ENCODE data around the gene SAMD7.

The SAMD7 gene, protein sequence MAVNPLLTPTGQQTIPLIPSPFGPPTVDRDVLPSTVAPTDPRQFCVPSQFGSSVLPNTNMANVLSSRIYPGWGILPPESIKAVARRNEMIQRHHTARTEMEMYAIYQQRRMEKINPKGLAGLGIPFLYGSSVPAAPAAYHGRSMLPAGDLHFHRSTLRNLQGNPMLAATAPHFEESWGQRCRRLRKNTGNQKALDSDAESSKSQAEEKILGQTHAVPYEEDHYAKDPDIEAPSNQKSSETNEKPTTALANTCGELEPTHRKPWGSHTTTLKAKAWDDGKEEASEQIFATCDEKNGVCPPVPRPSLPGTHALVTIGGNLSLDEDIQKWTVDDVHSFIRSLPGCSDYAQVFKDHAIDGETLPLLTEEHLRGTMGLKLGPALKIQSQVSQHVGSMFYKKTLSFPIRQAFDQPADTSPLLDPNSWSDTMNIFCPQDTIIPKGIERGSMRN

DNA sequence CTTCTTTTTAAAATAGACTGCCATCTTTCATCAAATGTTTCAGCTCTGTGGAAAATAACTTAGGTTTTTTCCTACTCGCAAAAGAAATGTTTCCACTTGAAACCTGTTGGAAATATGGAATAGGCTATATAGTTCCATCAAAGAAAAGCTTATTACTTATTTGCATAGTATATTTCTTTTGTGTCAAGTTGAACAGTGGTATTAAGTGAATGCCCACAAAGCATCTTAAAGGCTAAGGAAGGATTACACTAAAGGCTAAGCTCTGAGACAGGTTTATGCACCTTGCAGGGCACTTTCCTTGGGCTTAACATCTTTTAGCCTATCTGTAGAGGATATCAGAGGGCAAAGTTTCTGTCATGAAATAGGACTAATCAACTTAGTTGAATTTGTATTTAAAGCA is at the start of gene SAMD7:
SAMD7 (plus strand) TSS at position 301 of the 400 bp plus-strand sequence. CDS start 7,927 bp downstream, outside the sequence.
- Mint-ChIP-seq H3K27ac (no peak within 1 kb of the TSS), H3K4me1 (no peaks in the 10 kb centered on the region), H3K27me3 (no peaks in the 10 kb centered on the region), H3K36me3 (no peaks in the 10 kb centered on the region), H3K4me3 (no peak within 1 kb of the TSS), H3K9me3 (no peaks in the 10 kb centered on the region)
- ATAC-seq (replicated peaks) (no peak), DNase-seq (no peak)

DNA sequence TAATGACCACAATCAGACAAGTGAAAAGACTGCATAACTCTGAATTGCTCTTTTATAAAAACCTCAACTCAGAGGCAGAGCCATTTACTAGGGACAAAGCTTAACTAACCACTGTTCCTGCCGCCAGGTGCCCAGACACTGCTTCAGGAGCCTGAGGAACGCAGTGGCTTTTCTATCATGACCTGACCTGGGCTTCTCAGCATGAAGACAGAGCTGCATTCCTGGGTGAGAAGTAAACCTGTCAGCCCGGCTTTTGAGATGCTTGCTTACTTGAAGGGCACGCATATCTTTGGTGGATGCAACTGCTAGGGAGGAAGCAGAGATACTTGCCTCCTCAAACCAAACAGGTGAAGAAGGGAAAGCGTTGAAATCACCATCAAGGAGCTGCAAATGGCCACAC is 49.5 kb upstream of the SAMD7 start:
- H3K4me3 Mint-ChIP-seq: no peak overlapping the region
- no peaks in the 10 kb centered on the region for H3K27me3 Mint-ChIP-seq
- DNase-seq (no peak), ATAC-seq (replicated peaks) (no peak)
- no peaks in the 10 kb centered on the region for H3K9me3 Mint-ChIP-seq
- H3K4me1 Mint-ChIP-seq: peaks cover 16 to 28% of the 10 kb centered on the region in 2 donors
- H3K36me3 Mint-ChIP-seq: peaks cover 0 to 3% of the 10 kb centered on the region in 2 donors
- no peak overlapping the region for H3K27ac Mint-ChIP-seq

DNA sequence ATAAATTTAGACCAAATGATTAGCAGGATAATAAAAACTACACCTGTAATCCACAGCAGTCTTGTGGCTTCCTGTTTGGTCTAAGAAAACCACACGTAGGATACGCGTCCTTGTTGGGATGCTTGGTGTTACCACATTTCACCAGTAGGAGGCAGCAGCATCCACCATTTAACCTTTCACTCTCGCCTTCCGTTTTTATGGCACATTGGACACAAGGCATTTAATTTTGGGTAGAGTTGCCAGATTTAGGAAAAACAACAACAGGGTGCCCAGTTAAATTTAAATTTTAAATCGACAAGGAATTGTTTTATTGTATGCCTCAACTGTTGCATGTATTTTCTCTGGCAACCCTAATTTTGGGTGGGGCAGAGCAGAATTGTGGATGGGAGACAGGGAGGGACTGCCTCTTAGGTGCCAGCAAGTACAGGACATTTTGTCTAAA is 47.9 kb upstream of the SAMD7 start:
- H3K27me3 Mint-ChIP-seq: no peaks in the 10 kb centered on the region
- no peak overlapping the region for H3K27ac Mint-ChIP-seq
- H3K36me3 Mint-ChIP-seq: peaks cover 0 to 3% of the 10 kb centered on the region in 2 donors
- peaks cover 16 to 28% of the 10 kb centered on the region in 2 donors for H3K4me1 Mint-ChIP-seq
- H3K9me3 Mint-ChIP-seq: no peaks in the 10 kb centered on the region
- H3K4me3 Mint-ChIP-seq: peak overlapping the region in 1 of 2 donors; percentile 25
- DNase-seq (peak; percentile 52), ATAC-seq (replicated peaks) (peak; percentile 41 to 56)

DNA sequence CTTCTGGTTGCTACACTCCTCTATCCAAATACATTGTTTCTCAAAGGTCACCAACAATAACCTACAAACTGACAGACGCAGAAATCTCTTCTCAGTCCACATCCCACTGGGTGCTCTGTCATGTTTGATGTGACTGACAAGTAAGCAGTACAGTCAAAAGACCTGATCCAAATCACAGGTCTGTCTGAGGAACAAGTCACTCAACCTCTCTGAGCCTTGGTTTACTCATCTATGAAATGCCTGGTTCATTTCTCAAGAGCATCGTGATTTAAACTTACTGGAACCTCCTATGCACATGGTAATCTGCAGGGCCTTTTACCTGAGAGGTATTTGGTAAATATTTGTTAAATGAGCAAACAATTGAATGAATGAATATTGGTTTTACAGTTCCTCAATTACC is 47.1 kb upstream of the SAMD7 start:
- peaks cover 16 to 28% of the 10 kb centered on the region in 2 donors for H3K4me1 Mint-ChIP-seq
- no peaks in the 10 kb centered on the region for H3K27me3 Mint-ChIP-seq
- H3K9me3 Mint-ChIP-seq: no peaks in the 10 kb centered on the region
- ATAC-seq (replicated peaks): no peak
- H3K4me3 Mint-ChIP-seq: no peak overlapping the region
- H3K27ac Mint-ChIP-seq: no peak overlapping the region
- H3K36me3 Mint-ChIP-seq: peaks cover 0 to 3% of the 10 kb centered on the region in 2 donors
- no peak for DNase-seq

DNA sequence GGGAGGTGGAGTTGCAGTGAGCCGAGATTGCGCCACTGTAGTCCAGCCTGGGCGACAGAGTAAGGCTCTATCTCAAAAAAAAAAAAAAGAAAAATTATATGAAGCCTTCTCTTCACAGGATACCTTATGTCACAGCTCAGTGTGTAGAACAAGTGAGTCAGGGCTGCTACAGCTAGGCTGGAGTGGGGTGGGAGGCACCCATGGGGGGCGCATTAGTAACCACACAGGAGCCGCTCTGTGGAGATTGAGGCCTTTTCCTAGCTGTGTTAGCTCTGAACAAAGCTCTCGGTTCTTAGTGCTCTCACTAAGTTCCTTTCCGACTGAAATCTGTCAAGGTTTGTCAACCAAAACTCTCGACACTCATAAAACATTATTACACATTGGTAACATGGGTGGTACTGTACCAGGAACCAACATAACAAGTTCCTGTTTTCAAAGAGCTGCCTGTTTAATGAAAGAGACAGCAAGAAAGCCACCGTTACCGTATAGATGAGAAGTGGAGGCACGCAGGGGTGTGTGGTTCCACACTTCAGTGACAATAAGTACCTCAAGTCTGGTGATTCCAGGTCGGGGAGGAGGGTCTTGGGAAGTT is 46.1 kb upstream of the SAMD7 start:
- Mint-ChIP-seq H3K9me3 (no peaks in the 10 kb centered on the region), H3K27me3 (no peaks in the 10 kb centered on the region), H3K4me1 (peaks cover 19 to 36% of the 10 kb centered on the region in 2 donors), H3K36me3 (peaks cover 0 to 3% of the 10 kb centered on the region in 2 donors), H3K27ac (peak overlapping the region; percentile 89), H3K4me3 (peak overlapping the region; percentile 31 to 33)
- DNase-seq (peak; percentile 13), ATAC-seq (replicated peaks) (peak; percentile 92)

DNA sequence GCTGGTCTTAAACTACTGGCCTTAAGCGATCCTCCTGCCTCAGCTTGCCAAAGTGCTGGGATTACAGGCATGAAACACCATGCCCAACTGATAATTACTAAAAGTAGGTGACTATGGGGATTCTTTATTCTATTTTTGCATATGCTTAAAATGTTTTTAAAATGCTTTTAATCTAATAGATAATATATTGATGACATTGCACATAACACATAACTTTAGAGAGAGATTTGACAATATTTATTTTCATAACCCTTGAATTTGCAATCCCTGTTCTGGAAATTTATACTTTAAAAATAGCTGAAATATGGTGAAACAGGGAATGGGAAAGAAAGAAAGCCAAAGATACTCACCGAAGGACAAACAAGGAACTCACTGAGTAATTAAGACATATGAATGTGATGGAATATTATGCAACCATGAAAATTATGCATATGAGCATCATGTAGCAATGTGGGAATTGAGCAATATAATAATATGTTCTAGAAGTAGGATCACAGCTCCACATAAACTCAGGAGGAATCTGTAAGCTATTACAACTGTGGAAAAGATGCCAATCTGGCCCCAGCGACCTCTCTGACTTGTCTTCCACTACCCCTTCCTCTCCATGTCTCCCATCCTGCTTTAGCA is 43.7 kb upstream of the SAMD7 start:
- Mint-ChIP-seq H3K4me1 (peaks cover 28 to 52% of the 10 kb centered on the region in 2 donors), H3K27me3 (no peaks in the 10 kb centered on the region), H3K27ac (no peak overlapping the region), H3K9me3 (no peaks in the 10 kb centered on the region), H3K36me3 (peaks cover 0 to 3% of the 10 kb centered on the region in 2 donors), H3K4me3 (no peak overlapping the region)
- DNase-seq (no peak), ATAC-seq (replicated peaks) (no peak)

DNA sequence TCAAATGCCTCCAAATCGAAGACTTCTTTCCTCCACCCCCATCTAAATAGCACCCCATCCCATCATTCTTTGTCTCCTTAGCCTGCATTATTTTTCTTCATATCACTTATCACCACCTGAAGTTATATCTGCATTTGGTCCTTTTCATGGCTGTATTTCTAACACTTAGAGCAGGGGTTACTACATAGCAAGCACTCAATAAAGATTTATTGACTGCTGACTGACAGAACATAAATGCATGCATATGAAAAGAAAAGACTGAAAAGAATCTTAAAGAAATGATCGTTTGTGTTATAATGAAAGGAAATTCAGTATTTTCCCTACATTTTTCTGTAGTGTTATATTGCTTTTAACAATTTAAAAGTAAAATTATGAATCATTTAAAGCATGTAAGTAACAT is 43.0 kb upstream of the SAMD7 start:
- H3K9me3 Mint-ChIP-seq: no peaks in the 10 kb centered on the region
- H3K36me3 Mint-ChIP-seq: peaks cover 0 to 3% of the 10 kb centered on the region in 2 donors
- H3K27me3 Mint-ChIP-seq: no peaks in the 10 kb centered on the region
- no peak overlapping the region for H3K4me3 Mint-ChIP-seq
- H3K27ac Mint-ChIP-seq: no peak overlapping the region
- H3K4me1 Mint-ChIP-seq: peaks cover 28 to 51% of the 10 kb centered on the region in 2 donors
- ATAC-seq (replicated peaks): no peak
- DNase-seq: no peak

DNA sequence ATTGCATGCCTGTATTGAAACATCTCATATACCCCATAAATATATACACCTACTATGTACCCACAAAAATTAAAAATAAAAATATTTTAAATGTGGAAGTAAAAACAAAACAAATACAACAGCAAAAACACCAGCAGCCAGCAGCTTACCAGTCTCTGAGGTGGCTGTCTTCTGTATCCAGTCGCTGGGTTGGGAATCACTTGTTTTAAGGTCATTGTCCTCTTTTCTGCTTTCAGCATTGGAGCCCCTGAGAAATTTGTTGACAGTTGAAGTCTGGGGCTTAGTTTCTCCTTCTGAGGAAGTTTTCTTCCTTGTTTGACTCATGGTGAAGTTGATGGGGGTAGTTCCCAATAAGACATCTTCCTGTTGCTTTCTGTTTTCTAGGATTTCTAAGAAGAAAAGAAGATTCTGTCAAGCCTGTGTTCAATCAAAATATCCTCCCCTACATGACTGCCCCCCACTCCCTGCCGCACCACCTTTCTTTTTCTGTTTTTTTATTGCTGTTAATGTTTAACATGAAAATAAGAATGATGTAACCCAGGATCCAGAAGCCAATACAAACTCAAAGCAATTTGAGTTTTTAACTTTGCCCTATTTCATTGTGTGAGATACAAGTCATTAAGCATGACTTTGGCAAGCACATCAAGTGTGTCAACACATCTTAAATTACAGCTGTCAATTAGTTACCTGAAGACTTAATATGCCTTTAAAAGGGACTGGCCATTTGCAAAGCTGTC is 41.7 kb upstream of the SAMD7 start, which contains the start of gene LRRC31:
LRRC31 (minus strand) TSS at position 452 of the 737 bp plus-strand sequence; CDS start at position 324, 128 bp downstream.
- H3K9me3 Mint-ChIP-seq: no peaks in the 10 kb centered on the region
- peaks cover 0 to 3% of the 10 kb centered on the region in 2 donors for H3K36me3 Mint-ChIP-seq
- H3K27ac Mint-ChIP-seq: peak within 1 kb of the TSS; percentile 15
- H3K4me3 Mint-ChIP-seq: no peak within 1 kb of the TSS
- DNase-seq (no peak), ATAC-seq (replicated peaks) (no peak)
- H3K4me1 Mint-ChIP-seq: peaks cover 22 to 40% of the 10 kb centered on the region in 2 donors
- H3K27me3 Mint-ChIP-seq: no peaks in the 10 kb centered on the region

DNA sequence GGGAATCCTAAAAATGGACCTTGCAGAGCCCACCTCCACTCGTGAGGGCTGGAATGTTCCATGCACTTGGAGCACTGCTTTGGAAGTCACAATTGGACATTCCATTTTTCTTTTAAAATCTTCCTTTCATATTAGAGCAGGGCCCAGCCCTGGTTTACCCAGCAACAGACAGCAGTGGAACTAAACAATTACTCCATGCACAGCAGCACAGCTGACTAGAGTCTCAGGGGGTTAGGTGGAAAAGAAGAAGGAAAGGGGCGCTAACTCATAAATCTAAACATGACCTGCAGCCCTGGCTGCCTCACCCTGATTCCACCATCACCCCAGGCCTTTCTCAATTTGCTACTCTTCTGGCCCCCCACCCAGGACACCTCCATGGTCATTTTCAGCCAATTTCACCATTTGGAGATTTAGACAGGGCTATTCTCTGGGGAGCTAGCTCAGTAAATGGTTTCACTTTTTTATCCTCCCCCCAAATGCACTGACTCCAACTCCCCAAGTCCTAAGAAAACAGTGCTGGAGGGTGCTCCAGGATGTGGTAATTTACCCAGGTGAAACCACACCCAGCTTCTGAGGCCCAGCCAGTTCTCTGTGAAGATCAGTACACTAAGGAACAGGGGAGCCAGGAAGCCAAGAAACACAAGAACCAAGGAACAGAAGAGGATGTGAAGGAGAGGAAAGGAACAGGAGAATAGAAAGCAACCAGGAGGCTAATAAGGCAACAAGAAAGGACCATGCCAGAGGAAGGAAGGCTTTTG is 40.1 kb upstream of the SAMD7 start:
- Mint-ChIP-seq H3K4me1 (peaks cover 12 to 24% of the 10 kb centered on the region in 2 donors), H3K27me3 (no peaks in the 10 kb centered on the region), H3K4me3 (no peak overlapping the region), H3K9me3 (no peaks in the 10 kb centered on the region), H3K27ac (peak overlapping the region; percentile 57), H3K36me3 (no peaks in the 10 kb centered on the region)
- DNase-seq: no peak
- peak in 1 of 2 donors; percentile 33 for ATAC-seq (replicated peaks)

DNA sequence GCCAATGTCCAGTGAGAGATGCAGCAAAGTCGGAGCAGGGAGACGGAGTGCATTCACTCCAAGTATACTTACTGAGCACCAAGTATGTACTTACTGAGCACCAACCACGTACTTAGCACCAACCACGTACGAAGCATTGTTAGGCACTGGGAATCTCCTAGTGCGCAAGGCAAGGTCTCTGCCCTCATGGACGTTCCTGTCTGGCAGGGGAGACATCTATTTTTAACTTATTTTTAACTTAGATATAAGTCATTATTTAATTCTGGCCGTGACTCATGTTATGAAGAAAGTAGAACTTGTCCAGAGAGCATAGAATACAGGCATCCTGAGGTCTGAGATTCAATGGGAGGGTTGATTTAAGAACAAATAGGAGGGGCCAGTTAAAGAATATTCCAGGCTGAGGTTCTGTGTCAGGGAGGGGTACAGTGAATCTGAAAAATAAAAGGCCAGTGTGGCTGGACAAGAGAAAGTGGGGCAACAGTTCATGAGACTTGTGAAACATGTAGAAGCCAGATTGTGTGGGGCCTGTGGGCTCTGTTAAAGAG is 32.3 kb upstream of the SAMD7 start:
- Mint-ChIP-seq H3K4me1 (peaks cover 1 to 5% of the 10 kb centered on the region in 2 donors), H3K4me3 (no peak overlapping the region), H3K27me3 (no peaks in the 10 kb centered on the region), H3K9me3 (no peaks in the 10 kb centered on the region), H3K36me3 (no peaks in the 10 kb centered on the region), H3K27ac (no peak overlapping the region)
- no peak for ATAC-seq (replicated peaks)
- no peak for DNase-seq

DNA sequence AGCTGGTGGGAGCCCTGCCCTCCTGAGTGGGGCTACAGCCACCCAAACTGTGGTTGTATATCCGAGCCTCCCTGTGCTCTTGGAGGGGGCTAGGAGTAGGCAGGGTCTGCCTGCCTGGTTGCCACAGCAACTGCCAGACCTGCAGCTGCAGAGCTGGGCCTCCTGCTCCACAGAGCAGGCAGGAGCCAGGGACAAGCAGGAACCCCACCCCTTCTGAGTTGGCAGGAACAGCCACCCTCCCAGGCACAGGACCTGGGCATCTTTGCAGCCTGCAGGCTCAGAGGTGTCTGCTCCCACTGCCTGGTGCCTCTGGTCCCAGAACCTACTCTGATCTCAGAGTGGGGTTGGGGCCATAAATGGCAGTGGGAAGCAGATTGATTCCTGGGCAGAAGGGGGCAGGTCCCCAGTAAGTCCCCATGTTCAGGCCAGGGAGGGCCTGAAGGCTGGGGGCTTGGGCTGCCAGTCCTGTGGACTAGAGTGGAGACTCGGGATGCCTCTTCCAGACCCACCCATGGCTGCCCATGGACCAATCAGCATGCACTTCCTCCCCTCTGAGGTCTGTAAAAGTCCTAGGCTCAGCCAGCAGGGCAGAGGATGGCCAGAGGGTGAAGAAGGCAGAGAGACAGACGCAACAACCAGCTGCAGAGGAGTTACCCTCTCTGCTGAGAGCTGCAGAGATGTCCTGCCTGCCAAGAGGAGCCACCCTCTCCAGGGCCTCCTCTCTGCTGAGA is 31.4 kb upstream of the SAMD7 start:
- no peaks in the 10 kb centered on the region for H3K36me3 Mint-ChIP-seq
- no peaks in the 10 kb centered on the region for H3K27me3 Mint-ChIP-seq
- H3K4me1 Mint-ChIP-seq: peaks cover 1 to 11% of the 10 kb centered on the region in 2 donors
- ATAC-seq (replicated peaks) (no peak), DNase-seq (no peak)
- H3K9me3 Mint-ChIP-seq: peaks cover 0 to 2% of the 10 kb centered on the region in 2 donors
- H3K4me3 Mint-ChIP-seq: no peak overlapping the region
- H3K27ac Mint-ChIP-seq: no peak overlapping the region

DNA sequence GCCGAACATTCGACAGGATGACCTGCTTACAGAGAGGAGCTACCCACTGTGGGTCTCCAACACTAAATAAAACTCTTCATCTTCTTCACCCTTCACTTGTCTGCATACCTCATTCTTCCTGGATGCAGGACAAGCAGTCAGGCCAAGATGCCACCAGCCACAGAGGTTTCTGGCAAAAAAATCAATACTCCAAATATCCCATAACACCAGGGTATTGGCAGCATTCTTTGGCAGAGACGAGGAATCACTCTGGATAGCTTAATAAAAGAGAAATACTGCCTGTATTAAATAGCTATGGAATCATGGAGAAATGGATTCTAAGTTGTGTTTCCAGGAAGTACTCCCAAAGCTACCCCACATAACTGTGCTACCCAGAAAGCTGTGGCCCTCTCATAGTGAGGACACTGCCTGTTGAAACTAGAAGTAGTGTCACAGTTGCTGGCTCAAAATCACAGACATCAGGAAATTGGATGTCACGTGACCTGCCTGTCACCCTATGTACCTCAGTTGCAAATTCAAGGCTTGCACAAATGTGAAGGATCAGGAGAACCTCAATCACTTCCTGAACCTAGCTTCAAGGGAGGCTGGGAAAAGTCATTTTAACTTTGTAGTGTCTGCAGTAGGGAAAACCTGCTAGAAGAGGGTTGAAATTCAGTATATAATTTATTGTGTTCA is 30.7 kb upstream of the SAMD7 start:
- Mint-ChIP-seq H3K9me3 (peaks cover 0 to 2% of the 10 kb centered on the region in 2 donors), H3K27ac (no peak overlapping the region), H3K4me1 (peaks cover 1 to 11% of the 10 kb centered on the region in 2 donors), H3K36me3 (no peaks in the 10 kb centered on the region), H3K27me3 (no peaks in the 10 kb centered on the region), H3K4me3 (no peak overlapping the region)
- no peak for DNase-seq
- no peak for ATAC-seq (replicated peaks)
